A673 (cell line): ENCODE data around the gene PRAF2.

ENCODE experiments used
- EZH2 ChIP-seq: fragments of 200-600 bp; sonication (generic); IDR thresholded peaks from 2 replicates; pipeline ENCODE4 v1.6.1; 2017; ENCODE audit warnings: borderline replicate concordance, low read depth, mild to moderate bottlenecking, mixed read lengths, antibody characterized with exemption, low read length; ENCODE audit not compliant: poor library complexity, severe bottlenecking
- TF ChIP-seq, protein P1 (sequence below): fragments of 300-800, 200-600 bp; sonication (generic); conservative IDR thresholded peaks from 2 replicates; pipeline ENCODE4 v1.5.1; 2017; ENCODE audit warnings: low read depth, mild to moderate bottlenecking, antibody characterized with exemption, low read length, moderate library complexity, mixed read lengths

- no peak for TF ChIP-seq EZH2
- TF ChIP-seq, protein P1, sequence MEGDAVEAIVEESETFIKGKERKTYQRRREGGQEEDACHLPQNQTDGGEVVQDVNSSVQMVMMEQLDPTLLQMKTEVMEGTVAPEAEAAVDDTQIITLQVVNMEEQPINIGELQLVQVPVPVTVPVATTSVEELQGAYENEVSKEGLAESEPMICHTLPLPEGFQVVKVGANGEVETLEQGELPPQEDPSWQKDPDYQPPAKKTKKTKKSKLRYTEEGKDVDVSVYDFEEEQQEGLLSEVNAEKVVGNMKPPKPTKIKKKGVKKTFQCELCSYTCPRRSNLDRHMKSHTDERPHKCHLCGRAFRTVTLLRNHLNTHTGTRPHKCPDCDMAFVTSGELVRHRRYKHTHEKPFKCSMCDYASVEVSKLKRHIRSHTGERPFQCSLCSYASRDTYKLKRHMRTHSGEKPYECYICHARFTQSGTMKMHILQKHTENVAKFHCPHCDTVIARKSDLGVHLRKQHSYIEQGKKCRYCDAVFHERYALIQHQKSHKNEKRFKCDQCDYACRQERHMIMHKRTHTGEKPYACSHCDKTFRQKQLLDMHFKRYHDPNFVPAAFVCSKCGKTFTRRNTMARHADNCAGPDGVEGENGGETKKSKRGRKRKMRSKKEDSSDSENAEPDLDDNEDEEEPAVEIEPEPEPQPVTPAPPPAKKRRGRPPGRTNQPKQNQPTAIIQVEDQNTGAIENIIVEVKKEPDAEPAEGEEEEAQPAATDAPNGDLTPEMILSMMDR = no peak
Measured at GRCh38 chrX:49059201-49059600, 14.6 kb downstream of the PRAF2 start.
